ENCODE results near the gene COMP.

COMP gene

GRCh38 chr19:18782559-18783225 lies 8.4 kb downstream of the COMP start:
- no peak for DNase-seq

- DNase-seq, result no peak
Observed at GRCh38 chr19:18781885-18782527, 9.1 kb downstream of the COMP start.

GRCh38 chr19:18781047-18781600 lies 10.0 kb downstream of the COMP start:
- DNase-seq, result no peak

- no peak for DNase-seq
Observed at GRCh38 chr19:18780631-18781030, 10.5 kb downstream of the COMP start.

GRCh38 chr19:18780081-18780480 lies 11.0 kb downstream of the COMP start:
- no peak for DNase-seq

- DNase-seq, result no peak
Observed at GRCh38 chr19:18778826-18779495, 12.1 kb downstream of the COMP start.

GRCh38 chr19:18778076-18778389 lies 13.1 kb downstream of the COMP start:
- no peak for DNase-seq

- no peak for DNase-seq
Observed at GRCh38 chr19:18777301-18778075, 13.6 kb downstream of the COMP start.

- DNase-seq, result no peak
Observed at GRCh38 chr19:18776736-18777135, 14.4 kb downstream of the COMP start.

GRCh38 chr19:18776288-18776594 lies 14.9 kb downstream of the COMP start:
- DNase-seq, result no peak

- DNase-seq, result no peak
Observed at GRCh38 chr19:18775586-18776287, 15.4 kb downstream of the COMP start.

GRCh38 chr19:18774782-18775444 lies 16.2 kb downstream of the COMP start:
- DNase-seq, result no peak

- no peak for DNase-seq
Observed at GRCh38 chr19:18774107-18774506, 17.0 kb downstream of the COMP start.

GRCh38 chr19:18773682-18774081 lies 17.4 kb downstream of the COMP start:
- DNase-seq, result no peak

GRCh38 chr19:18772620-18773587 lies 18.2 kb downstream of the COMP start:
- DNase-seq, result no peak

GRCh38 chr19:18771328-18772242 lies 19.5 kb downstream of the COMP start:
- DNase-seq, result no peak

GRCh38 chr19:18770663-18771327 lies 20.3 kb downstream of the COMP start:
- no peak for DNase-seq

GRCh38 chr19:18769989-18770528 lies 21.0 kb downstream of the COMP start:
- no peak for DNase-seq

Measured in bone marrow (tissue), 2 donors.